Vein endothelial cell (primary cell): ENCODE measurements around the gene PAQR4. TPM values are rescaled to one million over a fixed set of nuclear protein-coding genes. Genes with fewer than 3 reads are reported as not detected.

Source experiments
- small RNA-seq: library from RNA; depleted of rRNA; stranded (forward); fragments of <200 nt; gene quantifications from one replicate; pipeline ENCODE3, GENCODE V24; 2012
- total RNA-seq: library from RNA; depleted of rRNA; stranded (reverse); fragments of >200 nt; gene quantifications from 2 replicates; pipeline ENCODE4 v1.2.3, GENCODE V29; 2012

The PAQR4 gene
- total RNA-seq = 11.8 and 13.9 TPM in 2 replicates

GRCh38 chr16:2968738-2969544 is at the start of gene PAQR4:
Gene PAQR4, plus strand, starts transcription at chr16:2969348. Its CDS starts 327 bp downstream, at chr16:2969675.

GRCh38 chr16:2963723-2964474 is 5.2 kb upstream of the PAQR4 start, which contains the start of gene KREMEN2:
Gene KREMEN2, plus strand, starts transcription at chr16:2964275. Its CDS starts 246 bp downstream, at chr16:2964521.

GRCh38 chr16:2980227-2981176 is 11.4 kb downstream of the PAQR4 start, which contains the start of gene PKMYT1:
Gene PKMYT1, minus strand, starts transcription at chr16:2980446. Its CDS starts 789 bp downstream, at chr16:2979657.

GRCh38 chr16:3012828-3013420 is 43.8 kb downstream of the PAQR4 start, which contains the start of gene CLDN9:
Gene CLDN9, plus strand, starts transcription at chr16:3012923. Its CDS starts 440 bp downstream, at chr16:3013363.

GRCh38 chr16:3017794-3018506 is 48.8 kb downstream of the PAQR4 start, which contains the start of gene CLDN6:
Gene CLDN6, minus strand, starts transcription at chr16:3018183. Its CDS starts 2,162 bp downstream, at chr16:3016021.

GRCh38 chr16:3020247-3020603 is 51.1 kb downstream of the PAQR4 start, which contains the start of gene TNFRSF12A:
Gene TNFRSF12A, plus strand, starts transcription at chr16:3020368. Its CDS starts 30 bp downstream, at chr16:3020398.

Small RNA genes lying within 50 kb of the gene (small RNA-seq; reads per million reads assigned to genes)
- gene LINC00514 = not detected

Other genes with a start within 250 kb of the PAQR4 start
- gene PRSS27, start 249.1 kb upstream of the PAQR4 start, total RNA-seq = under 0.01 and 1.1 TPM in 2 replicates
- gene SRRM2, start 216.7 kb upstream of the PAQR4 start, total RNA-seq = 90.4 and 114 TPM in 2 replicates
- gene ELOB, start 192.1 kb upstream of the PAQR4 start, total RNA-seq = 231 and 236 TPM in 2 replicates
- gene PRSS33, start 181.8 kb upstream of the PAQR4 start, total RNA-seq = not detected in 2 replicates
- gene PRSS41, start 170.9 kb upstream of the PAQR4 start, total RNA-seq = not detected in 2 replicates
- 0.33 and 1.2 TPM in 2 replicates for gene PRSS21, start 152.1 kb upstream of the PAQR4 start, total RNA-seq
- gene ZG16B, start 139.0 kb upstream of the PAQR4 start, total RNA-seq = 0.33 TPM in 1 of 2 replicates, not detected in the other
- gene PRSS22, start 111.2 kb upstream of the PAQR4 start, total RNA-seq = not detected in 2 replicates
- gene FLYWCH2, start 86.1 kb upstream of the PAQR4 start, total RNA-seq = 44.9 and 49.0 TPM in 2 replicates
- gene FLYWCH1, start 57.4 kb upstream of the PAQR4 start, total RNA-seq = 26.0 and 37.6 TPM in 2 replicates
- not detected in 2 replicates for gene KREMEN2, start 5.1 kb upstream of the PAQR4 start, total RNA-seq
- 9.6 and 11.4 TPM in 2 replicates for gene PKMYT1, start 11.1 kb downstream of the PAQR4 start, total RNA-seq
- gene CLDN9, start 43.6 kb downstream of the PAQR4 start, total RNA-seq = not detected in 2 replicates
- gene CLDN6, start 48.8 kb downstream of the PAQR4 start, total RNA-seq = under 0.01 TPM in 1 of 2 replicates, not detected in the other
- gene TNFRSF12A, start 51.0 kb downstream of the PAQR4 start, total RNA-seq = 116 and 149 TPM in 2 replicates
- 6.8 and 19.9 TPM in 2 replicates for gene HCFC1R1, start 54.6 kb downstream of the PAQR4 start, total RNA-seq
- gene THOC6, start 54.7 kb downstream of the PAQR4 start, total RNA-seq = 24.8 and 35.3 TPM in 2 replicates
- gene BICDL2, start 67.6 kb downstream of the PAQR4 start, total RNA-seq = not detected in 2 replicates
- under 0.01 and 0.10 TPM in 2 replicates for gene MMP25, start 77.2 kb downstream of the PAQR4 start, total RNA-seq
- gene IL32, start 96.3 kb downstream of the PAQR4 start, total RNA-seq = 101 and 214 TPM in 2 replicates
- not detected in 2 replicates for gene ZSCAN10, start 129.9 kb downstream of the PAQR4 start, total RNA-seq
- gene ZNF205, start 143.2 kb downstream of the PAQR4 start, total RNA-seq = 21.4 and 35.3 TPM in 2 replicates
- gene ZNF213, start 165.7 kb downstream of the PAQR4 start, total RNA-seq = 4.8 and 5.6 TPM in 2 replicates
- 0.33 TPM in 1 of 2 replicates, not detected in the other for gene OR1F1, start 218.9 kb downstream of the PAQR4 start, total RNA-seq